Body of pancreas (tissue), 4 donors: Measurements from ENCODE around the gene KCNJ10.

Source experiments
- POLR2A ChIP-seq, 3 donors: fragments of 450-650 bp; IDR thresholded peaks; one replicate each; pipeline ENCODE4 v1.6.1; 2016; ENCODE audit warnings: antibody characterized with exemption in 3 of 3, mild to moderate bottlenecking in 2 of 3
- TF ChIP-seq, protein P1 (sequence below), 7 experiments: fragments of 450-650 bp in 4 of 7; fragments of 200-600 bp in 3 of 7; sonication (generic) in 3 of 7; IDR thresholded peaks; one replicate each; pipeline ENCODE4 v1.5.1; 2016 to 2019; ENCODE audit warnings: antibody characterized with exemption in 7 of 7

GRCh38 chr1:159960721-159961381, 109.1 kb downstream of the KCNJ10 start:
- TF ChIP-seq, protein P1, sequence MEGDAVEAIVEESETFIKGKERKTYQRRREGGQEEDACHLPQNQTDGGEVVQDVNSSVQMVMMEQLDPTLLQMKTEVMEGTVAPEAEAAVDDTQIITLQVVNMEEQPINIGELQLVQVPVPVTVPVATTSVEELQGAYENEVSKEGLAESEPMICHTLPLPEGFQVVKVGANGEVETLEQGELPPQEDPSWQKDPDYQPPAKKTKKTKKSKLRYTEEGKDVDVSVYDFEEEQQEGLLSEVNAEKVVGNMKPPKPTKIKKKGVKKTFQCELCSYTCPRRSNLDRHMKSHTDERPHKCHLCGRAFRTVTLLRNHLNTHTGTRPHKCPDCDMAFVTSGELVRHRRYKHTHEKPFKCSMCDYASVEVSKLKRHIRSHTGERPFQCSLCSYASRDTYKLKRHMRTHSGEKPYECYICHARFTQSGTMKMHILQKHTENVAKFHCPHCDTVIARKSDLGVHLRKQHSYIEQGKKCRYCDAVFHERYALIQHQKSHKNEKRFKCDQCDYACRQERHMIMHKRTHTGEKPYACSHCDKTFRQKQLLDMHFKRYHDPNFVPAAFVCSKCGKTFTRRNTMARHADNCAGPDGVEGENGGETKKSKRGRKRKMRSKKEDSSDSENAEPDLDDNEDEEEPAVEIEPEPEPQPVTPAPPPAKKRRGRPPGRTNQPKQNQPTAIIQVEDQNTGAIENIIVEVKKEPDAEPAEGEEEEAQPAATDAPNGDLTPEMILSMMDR (IDR thresholded peaks at IDR 0.05) = no peak
- no peak for TF ChIP-seq POLR2A (IDR thresholded peaks at IDR 0.05)
